Neutrophil (primary cell): ENCODE data around the gene NPFF.
A peak's percentile ranks its signal among the peaks of the same experiment; 100 is the strongest.

ENCODE experiments used
- H3K27ac ChIP-seq: fragments of 200-600 bp; sonication (generic); 2 replicates; pipeline ENCODE4 v1.5.1; 2016; ENCODE audit warnings: mild to moderate bottlenecking, moderate library complexity
- H3K27me3 ChIP-seq: fragments of 200-600 bp; sonication (generic); 2 replicates; pipeline ENCODE4 v1.6.0; 2016; ENCODE audit warnings: mild to moderate bottlenecking
- H3K36me3 ChIP-seq: fragments of 200-600 bp; sonication (generic); 2 replicates; pipeline ENCODE4 v1.5.1; 2017
- H3K4me1 ChIP-seq, 2 experiments: fragments of 200-600 bp in 1 of 2; sonication (generic) in 1 of 2; 1 replicate in 1 of 2; 2 replicates in 1 of 2; pipeline versions ENCODE4 v1.5.1 to v1.6.1; 2013 to 2016; ENCODE audit warnings: low read depth in 1 of 2, low read length in 1 of 2, mild to moderate bottlenecking in 1 of 2, moderate library complexity in 1 of 2; ENCODE audit not compliant: control insufficient read depth in 1 of 2, insufficient read depth in 1 of 2
- H3K4me3 ChIP-seq, 2 experiments: fragments of 200-600 bp in 1 of 2; sonication (generic) in 1 of 2; 1 replicate in 1 of 2; 2 replicates in 1 of 2; pipeline ENCODE4 v1.5.1; 2013 to 2016; ENCODE audit warnings: low read depth in 1 of 2, low read length in 1 of 2, mild to moderate bottlenecking in 1 of 2, moderate library complexity in 1 of 2
- H3K9me3 ChIP-seq: fragments of 200-600 bp; sonication (generic); 2 replicates; pipeline ENCODE4 v1.5.1; 2016
- TF ChIP-seq, protein P1 (sequence below): fragments of 200-600 bp; sonication (generic); IDR thresholded peaks from 2 replicates; pipeline ENCODE4 v1.5.1; 2016; ENCODE audit warnings: antibody characterized with exemption

Gene NPFF

DNA sequence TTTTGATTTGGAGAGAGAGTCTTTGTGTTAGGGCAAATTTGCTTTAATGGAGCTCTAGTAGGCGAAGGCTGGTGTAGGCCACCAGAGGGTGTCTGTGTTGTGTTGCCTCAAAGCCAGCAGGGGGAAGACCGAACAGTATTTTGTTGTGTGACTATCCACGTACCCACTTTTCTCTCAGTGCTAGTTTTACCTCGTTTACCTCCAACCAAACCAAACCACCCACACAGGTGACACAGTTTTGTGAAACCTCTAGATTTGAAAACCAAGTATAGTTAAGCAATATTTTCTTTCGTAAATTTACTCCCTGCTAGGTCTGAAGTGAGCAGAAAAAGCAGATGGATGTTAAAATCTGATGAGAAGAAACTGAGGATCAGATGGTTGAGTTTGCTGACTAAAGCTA, 36.3 kb upstream of the NPFF start:
- H3K27ac ChIP-seq, result peak overlapping the region; percentile 10
- peaks cover 67% of the 10 kb centered on the region for H3K36me3 ChIP-seq
- H3K4me3 ChIP-seq, result no peak overlapping the region
- H3K4me1 ChIP-seq, result peaks cover 0 to 8% of the 10 kb centered on the region in 2 experiments
- no peaks in the 10 kb centered on the region for H3K9me3 ChIP-seq
- TF ChIP-seq, protein P1, sequence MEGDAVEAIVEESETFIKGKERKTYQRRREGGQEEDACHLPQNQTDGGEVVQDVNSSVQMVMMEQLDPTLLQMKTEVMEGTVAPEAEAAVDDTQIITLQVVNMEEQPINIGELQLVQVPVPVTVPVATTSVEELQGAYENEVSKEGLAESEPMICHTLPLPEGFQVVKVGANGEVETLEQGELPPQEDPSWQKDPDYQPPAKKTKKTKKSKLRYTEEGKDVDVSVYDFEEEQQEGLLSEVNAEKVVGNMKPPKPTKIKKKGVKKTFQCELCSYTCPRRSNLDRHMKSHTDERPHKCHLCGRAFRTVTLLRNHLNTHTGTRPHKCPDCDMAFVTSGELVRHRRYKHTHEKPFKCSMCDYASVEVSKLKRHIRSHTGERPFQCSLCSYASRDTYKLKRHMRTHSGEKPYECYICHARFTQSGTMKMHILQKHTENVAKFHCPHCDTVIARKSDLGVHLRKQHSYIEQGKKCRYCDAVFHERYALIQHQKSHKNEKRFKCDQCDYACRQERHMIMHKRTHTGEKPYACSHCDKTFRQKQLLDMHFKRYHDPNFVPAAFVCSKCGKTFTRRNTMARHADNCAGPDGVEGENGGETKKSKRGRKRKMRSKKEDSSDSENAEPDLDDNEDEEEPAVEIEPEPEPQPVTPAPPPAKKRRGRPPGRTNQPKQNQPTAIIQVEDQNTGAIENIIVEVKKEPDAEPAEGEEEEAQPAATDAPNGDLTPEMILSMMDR, result no peak
- H3K27me3 ChIP-seq, result no peaks in the 10 kb centered on the region

DNA sequence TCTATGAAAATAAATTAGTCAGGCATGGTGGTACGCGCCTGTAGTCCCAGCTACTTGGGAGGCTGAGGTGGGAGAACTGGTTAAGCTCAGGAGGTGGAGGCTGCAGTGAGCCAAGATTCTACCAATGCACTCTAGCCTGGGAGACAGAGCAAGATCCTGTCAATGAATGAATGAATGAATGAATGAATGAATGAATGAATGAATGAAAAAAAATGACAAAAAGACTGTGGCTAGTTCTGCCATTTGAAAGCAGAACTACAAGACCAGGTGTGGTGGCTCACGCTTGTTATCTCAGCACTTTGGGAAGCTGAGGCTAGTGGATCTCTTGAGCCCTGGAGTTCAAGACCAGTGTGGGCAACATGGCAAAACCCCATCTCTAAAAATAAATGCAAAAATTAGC, 32.2 kb upstream of the NPFF start:
- Histone ChIP-seq H3K27ac (no peak overlapping the region), H3K36me3 (peaks cover 83% of the 10 kb centered on the region), H3K4me1 (peaks cover 0 to 11% of the 10 kb centered on the region in 2 experiments), H3K9me3 (no peaks in the 10 kb centered on the region), H3K4me3 (no peak overlapping the region), H3K27me3 (no peaks in the 10 kb centered on the region)
- TF ChIP-seq, protein P1, result no peak

DNA sequence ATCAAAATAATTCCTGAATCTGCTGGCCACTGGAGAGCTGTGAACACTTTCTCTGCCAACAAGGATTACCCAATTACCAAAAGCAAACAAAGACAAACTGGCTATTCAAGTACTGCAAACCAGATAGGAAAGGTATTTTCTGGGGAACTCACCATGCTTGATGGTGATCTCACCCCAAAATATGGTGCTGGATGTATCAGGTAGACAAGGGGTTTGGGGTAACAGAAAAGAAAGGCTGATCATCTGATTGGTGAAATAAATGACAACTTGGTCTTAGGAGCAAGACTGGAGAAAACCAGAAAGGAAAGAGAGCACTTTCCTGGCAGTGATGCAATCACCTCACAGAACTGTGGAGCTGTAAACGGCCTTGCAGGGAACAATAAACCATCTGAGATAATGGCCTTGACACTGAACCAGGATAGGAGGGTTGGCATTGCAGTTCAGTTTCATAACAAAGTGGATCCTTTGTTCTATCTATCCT, 31.0 kb upstream of the NPFF start:
- H3K36me3 ChIP-seq, result peaks cover 87% of the 10 kb centered on the region
- H3K4me1 ChIP-seq, result peaks cover 0 to 5% of the 10 kb centered on the region in 2 experiments
- no peaks in the 10 kb centered on the region for H3K27me3 ChIP-seq
- no peak overlapping the region for H3K4me3 ChIP-seq
- TF ChIP-seq, protein P1, result no peak
- H3K27ac ChIP-seq, result peak overlapping the region; percentile 19
- no peaks in the 10 kb centered on the region for H3K9me3 ChIP-seq

DNA sequence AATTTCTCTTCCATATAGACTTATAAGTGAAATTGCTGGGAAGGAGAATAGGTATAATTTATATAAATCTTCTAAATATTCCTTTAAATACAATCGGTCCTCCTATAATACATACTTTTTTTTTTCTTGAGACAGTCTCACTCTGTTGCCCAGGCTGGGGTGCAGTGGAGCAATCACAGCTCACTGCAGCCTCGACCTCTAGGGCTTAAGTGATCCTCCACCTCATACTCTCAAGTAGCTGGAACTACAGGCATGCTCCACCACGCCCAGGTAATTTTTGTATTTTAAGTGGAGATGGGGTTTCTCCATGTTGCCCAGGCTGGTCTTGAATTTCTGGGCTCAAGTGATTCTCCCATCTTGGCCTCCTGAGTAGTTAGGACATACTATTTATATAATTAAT, 29.7 kb upstream of the NPFF start:
- Histone ChIP-seq H3K36me3 (peaks cover 87% of the 10 kb centered on the region), H3K9me3 (no peaks in the 10 kb centered on the region), H3K4me3 (no peak overlapping the region), H3K4me1 (peaks cover 0 to 5% of the 10 kb centered on the region in 2 experiments), H3K27ac (no peak overlapping the region), H3K27me3 (no peaks in the 10 kb centered on the region)
- TF ChIP-seq, protein P1, result no peak

DNA sequence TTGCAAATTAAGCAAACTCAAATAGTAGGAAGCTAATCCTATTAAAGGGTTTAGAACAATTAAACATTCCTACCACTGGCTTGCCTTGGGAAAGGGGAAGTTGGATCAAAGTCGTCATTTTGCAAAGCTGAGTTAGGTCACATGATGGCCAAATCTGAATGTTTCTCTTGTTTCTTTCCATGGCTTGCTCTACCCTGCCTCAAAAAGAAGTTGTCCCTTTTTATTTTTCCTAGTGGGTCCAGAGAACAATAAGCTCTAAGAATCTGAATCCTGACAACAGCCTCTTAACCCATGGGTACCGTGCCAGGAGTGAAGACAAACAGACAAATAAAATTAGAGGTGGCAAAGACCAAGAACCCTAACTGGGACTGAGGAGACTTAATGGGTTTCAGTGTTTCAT, 26.2 kb upstream of the NPFF start:
- Histone ChIP-seq H3K36me3 (peaks cover 91% of the 10 kb centered on the region), H3K27me3 (no peaks in the 10 kb centered on the region), H3K9me3 (no peaks in the 10 kb centered on the region), H3K4me1 (peaks cover 0 to 2% of the 10 kb centered on the region in 2 experiments), H3K4me3 (no peak overlapping the region), H3K27ac (peak overlapping the region; percentile 25)
- TF ChIP-seq, protein P1, result no peak
